SK-N-SH (cell line): ENCODE measurements around the gene DSEL. TPM values are rescaled to one million over a fixed set of nuclear protein-coding genes. Genes with fewer than 3 reads are reported as not detected.

Experiments
- CHD2 ChIP-seq: fragments of 150-350 bp; IDR thresholded peaks from 2 replicates; pipeline ENCODE4 v1.6.1; 2018; ENCODE audit warnings: low read length; ENCODE audit not compliant: partially characterized antibody
- EZH2phosphoT487 ChIP-seq: fragments of 200-600 bp; sonication (generic); IDR thresholded peaks from 2 replicates; pipeline ENCODE4 v1.6.1; 2017; ENCODE audit warnings: low read depth, mixed run types, mild to moderate bottlenecking, antibody characterized with exemption, moderate library complexity, borderline replicate concordance
- FOXM1 ChIP-seq: IDR thresholded peaks from 2 replicates; pipeline ENCODE4 v1.4.0; 2012; ENCODE audit warnings: low read depth, mild to moderate bottlenecking
- GABPA ChIP-seq: IDR thresholded peaks from 2 replicates; pipeline ENCODE4 v1.4.0; 2012; ENCODE audit warnings: low read depth, mild to moderate bottlenecking
- GATA2 ChIP-seq: sonication (generic); formaldehyde crosslinking; IDR thresholded peaks from 2 replicates; pipeline ENCODE4 v1.5.0; 2020; ENCODE audit warnings: mild to moderate bottlenecking, missing genetic modification reagents
- MEF2A ChIP-seq: IDR thresholded peaks from 2 replicates; pipeline ENCODE4 v1.4.0; 2012; ENCODE audit warnings: low read depth, borderline replicate concordance
- MXI1 ChIP-seq: IDR thresholded peaks from 2 replicates; pipeline ENCODE4 v1.6.1; 2012; ENCODE audit warnings: mild to moderate bottlenecking, low read depth, low read length, improper control_type of control experiment
- NRF1 ChIP-seq: IDR thresholded peaks from 2 replicates; pipeline ENCODE4 v1.6.1; 2012; ENCODE audit warnings: low read depth, mild to moderate bottlenecking, low read length
- POLR2AphosphoS5 ChIP-seq: IDR thresholded peaks from 2 replicates; pipeline ENCODE4 v1.6.1; 2012; ENCODE audit warnings: low read depth, low read length
- RCOR1 ChIP-seq: fragments of 150-350 bp; IDR thresholded peaks from 2 replicates; pipeline ENCODE4 v1.6.1; 2017; ENCODE audit warnings: antibody characterized with exemption, low read length
- RFX5 ChIP-seq: IDR thresholded peaks from 2 replicates; pipeline ENCODE4 v1.6.1; 2012; ENCODE audit warnings: mild to moderate bottlenecking, improper control_type of control experiment, low read length
- RXRA ChIP-seq: IDR thresholded peaks from 2 replicates; pipeline ENCODE4 v1.4.0; 2012; ENCODE audit warnings: low read depth, mild to moderate bottlenecking, borderline replicate concordance
- SMC3 ChIP-seq: IDR thresholded peaks from 2 replicates; pipeline ENCODE4 v1.6.1; 2012; ENCODE audit warnings: low read depth, low read length, improper control_type of control experiment
- TAF1 ChIP-seq: IDR thresholded peaks from 2 replicates; pipeline ENCODE4 v1.6.1; 2012; ENCODE audit warnings: low read depth, mild to moderate bottlenecking, low read length, moderate library complexity, borderline replicate concordance
- TCF12 ChIP-seq: IDR thresholded peaks from 2 replicates; pipeline ENCODE4 v1.4.0; 2012
- TEAD4 ChIP-seq: IDR thresholded peaks from 2 replicates; pipeline ENCODE4 v1.4.0; 2012; ENCODE audit warnings: mild to moderate bottlenecking, borderline replicate concordance; ENCODE audit not compliant: insufficient read depth
- YY1 ChIP-seq: IDR thresholded peaks from 2 replicates; pipeline ENCODE4 v1.4.0; 2012; ENCODE audit warnings: low read depth, mild to moderate bottlenecking
- polyA plus RNA-seq, 3 experiments: library from polyadenylated mRNA; depleted of rRNA; stranded (reverse); fragments of >200 nt; gene quantifications; 2 replicates each; pipeline ENCODE4 v1.2.3, GENCODE V29; 2012
- TF ChIP-seq, protein P1 (sequence below): fragments of 150-350 bp; IDR thresholded peaks from 2 replicates; pipeline ENCODE4 v1.6.1; 2016; ENCODE audit warnings: mild to moderate bottlenecking, low read depth, low read length
- TF ChIP-seq, protein P2 (sequence below): IDR thresholded peaks from 2 replicates; pipeline ENCODE4 v1.4.0; 2012; ENCODE audit warnings: low read depth, borderline replicate concordance
- TF ChIP-seq, protein P3 (sequence below): IDR thresholded peaks from 2 replicates; pipeline ENCODE4; 2012
- TF ChIP-seq, protein P4 (sequence below): fragments of 200-600 bp; sonication (generic); IDR thresholded peaks from 2 replicates; pipeline ENCODE4 v1.6.1; 2017; ENCODE audit warnings: antibody characterized with exemption, mild to moderate bottlenecking, moderate library complexity
- TF ChIP-seq, protein P5 (sequence below): IDR thresholded peaks from 2 replicates; pipeline ENCODE4 v1.4.0; 2012; ENCODE audit warnings: low read depth
- TF ChIP-seq, protein P6 (sequence below): IDR thresholded peaks from 2 replicates; pipeline ENCODE4 v1.4.0; 2012; ENCODE audit warnings: low read depth, borderline replicate concordance

DSEL gene
- polyA plus RNA-seq, 1 of the 3 experiments (the other 2 are of a cell fraction), result 3.3 TPM

DNA sequence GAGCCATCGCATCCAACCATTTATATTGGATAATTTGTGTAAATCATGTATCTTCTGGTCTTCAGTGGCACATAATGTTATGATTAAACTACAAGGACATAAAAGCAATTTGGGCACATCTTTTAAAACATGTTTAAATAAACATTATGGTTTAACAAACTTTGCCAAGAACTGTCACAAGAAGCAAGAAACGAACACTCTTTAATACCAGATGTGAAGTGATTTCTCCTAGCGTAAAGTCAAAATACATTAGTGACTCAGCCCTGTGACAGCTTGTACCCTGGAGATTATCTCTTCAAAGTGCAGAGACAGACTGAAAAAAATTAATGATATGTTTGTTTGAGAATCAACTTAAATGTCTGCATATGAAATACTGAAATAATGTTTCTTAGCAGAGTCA, 39.9 kb downstream of the DSEL start (continued):
- TF ChIP-seq, protein P1, sequence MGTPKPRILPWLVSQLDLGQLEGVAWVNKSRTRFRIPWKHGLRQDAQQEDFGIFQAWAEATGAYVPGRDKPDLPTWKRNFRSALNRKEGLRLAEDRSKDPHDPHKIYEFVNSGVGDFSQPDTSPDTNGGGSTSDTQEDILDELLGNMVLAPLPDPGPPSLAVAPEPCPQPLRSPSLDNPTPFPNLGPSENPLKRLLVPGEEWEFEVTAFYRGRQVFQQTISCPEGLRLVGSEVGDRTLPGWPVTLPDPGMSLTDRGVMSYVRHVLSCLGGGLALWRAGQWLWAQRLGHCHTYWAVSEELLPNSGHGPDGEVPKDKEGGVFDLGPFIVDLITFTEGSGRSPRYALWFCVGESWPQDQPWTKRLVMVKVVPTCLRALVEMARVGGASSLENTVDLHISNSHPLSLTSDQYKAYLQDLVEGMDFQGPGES, result no peak
- TF ChIP-seq, protein P2, sequence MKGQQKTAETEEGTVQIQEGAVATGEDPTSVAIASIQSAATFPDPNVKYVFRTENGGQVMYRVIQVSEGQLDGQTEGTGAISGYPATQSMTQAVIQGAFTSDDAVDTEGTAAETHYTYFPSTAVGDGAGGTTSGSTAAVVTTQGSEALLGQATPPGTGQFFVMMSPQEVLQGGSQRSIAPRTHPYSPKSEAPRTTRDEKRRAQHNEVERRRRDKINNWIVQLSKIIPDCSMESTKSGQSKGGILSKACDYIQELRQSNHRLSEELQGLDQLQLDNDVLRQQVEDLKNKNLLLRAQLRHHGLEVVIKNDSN, result no peak
- TF ChIP-seq MXI1 (no peak), SMC3 (no peak), TCF12 (peak; percentile 91), FOXM1 (no peak), CHD2 (no peak), TEAD4 (peak; percentile 29; the same call in 1 of the 2 replicates), POLR2AphosphoS5 (0 out of 2 replicates have a peak, but pooled peaks have one; percentile 35), TAF1 (no peak), GABPA (no peak), MEF2A (no peak), YY1 (no peak), RCOR1 (no peak), RFX5 (no peak), GATA2 (no peak), NRF1 (no peak), RXRA (no peak), EZH2phosphoT487 (no peak)
- TF ChIP-seq, protein P3, sequence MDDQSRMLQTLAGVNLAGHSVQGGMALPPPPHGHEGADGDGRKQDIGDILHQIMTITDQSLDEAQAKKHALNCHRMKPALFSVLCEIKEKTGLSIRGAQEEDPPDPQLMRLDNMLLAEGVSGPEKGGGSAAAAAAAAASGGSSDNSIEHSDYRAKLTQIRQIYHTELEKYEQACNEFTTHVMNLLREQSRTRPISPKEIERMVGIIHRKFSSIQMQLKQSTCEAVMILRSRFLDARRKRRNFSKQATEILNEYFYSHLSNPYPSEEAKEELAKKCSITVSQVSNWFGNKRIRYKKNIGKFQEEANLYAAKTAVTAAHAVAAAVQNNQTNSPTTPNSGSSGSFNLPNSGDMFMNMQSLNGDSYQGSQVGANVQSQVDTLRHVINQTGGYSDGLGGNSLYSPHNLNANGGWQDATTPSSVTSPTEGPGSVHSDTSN, result peak; percentile 86
- TF ChIP-seq, protein P4, sequence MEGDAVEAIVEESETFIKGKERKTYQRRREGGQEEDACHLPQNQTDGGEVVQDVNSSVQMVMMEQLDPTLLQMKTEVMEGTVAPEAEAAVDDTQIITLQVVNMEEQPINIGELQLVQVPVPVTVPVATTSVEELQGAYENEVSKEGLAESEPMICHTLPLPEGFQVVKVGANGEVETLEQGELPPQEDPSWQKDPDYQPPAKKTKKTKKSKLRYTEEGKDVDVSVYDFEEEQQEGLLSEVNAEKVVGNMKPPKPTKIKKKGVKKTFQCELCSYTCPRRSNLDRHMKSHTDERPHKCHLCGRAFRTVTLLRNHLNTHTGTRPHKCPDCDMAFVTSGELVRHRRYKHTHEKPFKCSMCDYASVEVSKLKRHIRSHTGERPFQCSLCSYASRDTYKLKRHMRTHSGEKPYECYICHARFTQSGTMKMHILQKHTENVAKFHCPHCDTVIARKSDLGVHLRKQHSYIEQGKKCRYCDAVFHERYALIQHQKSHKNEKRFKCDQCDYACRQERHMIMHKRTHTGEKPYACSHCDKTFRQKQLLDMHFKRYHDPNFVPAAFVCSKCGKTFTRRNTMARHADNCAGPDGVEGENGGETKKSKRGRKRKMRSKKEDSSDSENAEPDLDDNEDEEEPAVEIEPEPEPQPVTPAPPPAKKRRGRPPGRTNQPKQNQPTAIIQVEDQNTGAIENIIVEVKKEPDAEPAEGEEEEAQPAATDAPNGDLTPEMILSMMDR, result no peak
- TF ChIP-seq, protein P5, sequence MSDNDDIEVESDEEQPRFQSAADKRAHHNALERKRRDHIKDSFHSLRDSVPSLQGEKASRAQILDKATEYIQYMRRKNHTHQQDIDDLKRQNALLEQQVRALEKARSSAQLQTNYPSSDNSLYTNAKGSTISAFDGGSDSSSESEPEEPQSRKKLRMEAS, result no peak
- TF ChIP-seq, protein P6, sequence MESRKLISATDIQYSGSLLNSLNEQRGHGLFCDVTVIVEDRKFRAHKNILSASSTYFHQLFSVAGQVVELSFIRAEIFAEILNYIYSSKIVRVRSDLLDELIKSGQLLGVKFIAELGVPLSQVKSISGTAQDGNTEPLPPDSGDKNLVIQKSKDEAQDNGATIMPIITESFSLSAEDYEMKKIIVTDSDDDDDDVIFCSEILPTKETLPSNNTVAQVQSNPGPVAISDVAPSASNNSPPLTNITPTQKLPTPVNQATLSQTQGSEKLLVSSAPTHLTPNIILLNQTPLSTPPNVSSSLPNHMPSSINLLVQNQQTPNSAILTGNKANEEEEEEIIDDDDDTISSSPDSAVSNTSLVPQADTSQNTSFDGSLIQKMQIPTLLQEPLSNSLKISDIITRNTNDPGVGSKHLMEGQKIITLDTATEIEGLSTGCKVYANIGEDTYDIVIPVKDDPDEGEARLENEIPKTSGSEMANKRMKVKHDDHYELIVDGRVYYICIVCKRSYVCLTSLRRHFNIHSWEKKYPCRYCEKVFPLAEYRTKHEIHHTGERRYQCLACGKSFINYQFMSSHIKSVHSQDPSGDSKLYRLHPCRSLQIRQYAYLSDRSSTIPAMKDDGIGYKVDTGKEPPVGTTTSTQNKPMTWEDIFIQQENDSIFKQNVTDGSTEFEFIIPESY, result no peak
